Neutrophil (primary cell): ENCODE data around the gene PSMA5.
A peak's percentile ranks its signal among the peaks of the same experiment; 100 is the strongest.
"Not testable (repeated sequence)": the region's sequence is repeated elsewhere in the genome, so short reads cannot be mapped to it uniquely, and the experiment has no call there.

Experiments used
- H3K27ac ChIP-seq: fragments of 200-600 bp; sonication (generic); 2 replicates; pipeline ENCODE4 v1.5.1; 2016; ENCODE audit warnings: mild to moderate bottlenecking, moderate library complexity
- H3K27me3 ChIP-seq: fragments of 200-600 bp; sonication (generic); 2 replicates; pipeline ENCODE4 v1.6.0; 2016; ENCODE audit warnings: mild to moderate bottlenecking
- H3K36me3 ChIP-seq: fragments of 200-600 bp; sonication (generic); 2 replicates; pipeline ENCODE4 v1.5.1; 2017
- H3K4me1 ChIP-seq, 2 experiments: fragments of 200-600 bp in 1 of 2; sonication (generic) in 1 of 2; 1 replicate in 1 of 2; 2 replicates in 1 of 2; pipeline versions ENCODE4 v1.5.1 to v1.6.1; 2013 to 2016; ENCODE audit warnings: low read depth in 1 of 2, low read length in 1 of 2, mild to moderate bottlenecking in 1 of 2, moderate library complexity in 1 of 2; ENCODE audit not compliant: control insufficient read depth in 1 of 2, insufficient read depth in 1 of 2
- H3K4me3 ChIP-seq, 2 experiments: fragments of 200-600 bp in 1 of 2; sonication (generic) in 1 of 2; 1 replicate in 1 of 2; 2 replicates in 1 of 2; pipeline ENCODE4 v1.5.1; 2013 to 2016; ENCODE audit warnings: low read depth in 1 of 2, low read length in 1 of 2, mild to moderate bottlenecking in 1 of 2, moderate library complexity in 1 of 2
- H3K9me3 ChIP-seq: fragments of 200-600 bp; sonication (generic); 2 replicates; pipeline ENCODE4 v1.5.1; 2016
- TF ChIP-seq, protein P1 (sequence below): fragments of 200-600 bp; sonication (generic); IDR thresholded peaks from 2 replicates; pipeline ENCODE4 v1.5.1; 2016; ENCODE audit warnings: antibody characterized with exemption

PSMA5 gene

DNA sequence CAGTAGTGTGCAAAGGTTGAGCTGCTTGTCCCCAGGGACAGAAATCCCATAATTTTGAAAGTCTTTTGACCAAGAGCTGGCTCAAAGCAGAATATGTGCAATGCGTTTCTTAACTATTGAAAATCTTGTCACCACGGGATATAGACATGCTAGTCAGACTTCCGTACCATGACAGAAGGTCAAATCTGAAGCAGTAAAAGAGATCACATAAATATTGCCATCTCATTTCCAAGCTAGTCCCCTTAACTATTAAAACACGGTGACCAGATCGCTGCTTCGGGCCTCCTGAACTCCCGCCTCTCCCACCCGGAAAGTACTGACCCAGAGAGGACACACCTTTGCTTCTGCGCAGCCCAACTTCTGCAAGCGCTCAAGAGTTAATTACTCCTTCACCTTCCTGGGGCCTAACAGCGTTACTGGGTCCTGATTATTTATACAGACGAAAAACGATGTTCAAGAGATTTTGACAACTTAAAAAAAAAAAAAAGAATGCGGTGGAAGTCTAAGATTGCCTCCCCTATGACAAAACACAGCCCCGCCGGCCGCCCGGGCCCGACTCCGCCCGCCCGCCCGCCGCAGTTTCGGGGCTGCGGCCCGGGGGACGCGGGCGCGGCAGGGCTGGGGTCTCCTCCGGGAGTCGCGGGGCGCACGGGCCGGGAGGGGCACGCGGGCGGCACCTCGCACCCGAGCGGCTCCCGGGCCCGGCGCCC, 29.2 kb downstream of the PSMA5 start:
- Histone ChIP-seq H3K36me3 (peaks cover 12% of the 10 kb centered on the region), H3K27ac (peak overlapping the region; percentile 82), H3K27me3 (no peaks in the 10 kb centered on the region), H3K4me1 (peaks cover 59 to 60% of the 10 kb centered on the region in 2 experiments), H3K9me3 (no peaks in the 10 kb centered on the region), H3K4me3 (peak overlapping the region; percentile 75)
- TF ChIP-seq, protein P1, sequence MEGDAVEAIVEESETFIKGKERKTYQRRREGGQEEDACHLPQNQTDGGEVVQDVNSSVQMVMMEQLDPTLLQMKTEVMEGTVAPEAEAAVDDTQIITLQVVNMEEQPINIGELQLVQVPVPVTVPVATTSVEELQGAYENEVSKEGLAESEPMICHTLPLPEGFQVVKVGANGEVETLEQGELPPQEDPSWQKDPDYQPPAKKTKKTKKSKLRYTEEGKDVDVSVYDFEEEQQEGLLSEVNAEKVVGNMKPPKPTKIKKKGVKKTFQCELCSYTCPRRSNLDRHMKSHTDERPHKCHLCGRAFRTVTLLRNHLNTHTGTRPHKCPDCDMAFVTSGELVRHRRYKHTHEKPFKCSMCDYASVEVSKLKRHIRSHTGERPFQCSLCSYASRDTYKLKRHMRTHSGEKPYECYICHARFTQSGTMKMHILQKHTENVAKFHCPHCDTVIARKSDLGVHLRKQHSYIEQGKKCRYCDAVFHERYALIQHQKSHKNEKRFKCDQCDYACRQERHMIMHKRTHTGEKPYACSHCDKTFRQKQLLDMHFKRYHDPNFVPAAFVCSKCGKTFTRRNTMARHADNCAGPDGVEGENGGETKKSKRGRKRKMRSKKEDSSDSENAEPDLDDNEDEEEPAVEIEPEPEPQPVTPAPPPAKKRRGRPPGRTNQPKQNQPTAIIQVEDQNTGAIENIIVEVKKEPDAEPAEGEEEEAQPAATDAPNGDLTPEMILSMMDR: no peak

DNA sequence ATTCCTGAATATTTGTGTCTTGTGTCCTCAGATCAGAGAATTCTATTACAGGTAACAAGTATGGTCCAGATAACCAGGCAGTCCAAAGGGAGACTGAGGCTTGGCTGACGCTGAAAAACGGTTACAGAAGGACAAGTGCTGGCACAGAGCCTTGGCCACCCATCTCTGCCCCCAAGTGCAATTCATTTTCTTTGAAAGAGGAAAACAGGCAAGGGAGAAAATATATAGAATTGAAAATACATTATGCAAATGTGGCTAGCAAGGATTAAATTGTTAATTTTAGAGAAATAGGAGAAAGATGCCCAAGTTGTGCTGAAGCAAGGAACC, 29.8 kb downstream of the PSMA5 start:
- peak overlapping the region; percentile 82 for H3K27ac ChIP-seq
- peaks cover 64 to 66% of the 10 kb centered on the region in 2 experiments for H3K4me1 ChIP-seq
- peaks cover 8% of the 10 kb centered on the region for H3K36me3 ChIP-seq
- peak overlapping the region; percentile 75 for H3K4me3 ChIP-seq
- no peaks in the 10 kb centered on the region for H3K9me3 ChIP-seq
- TF ChIP-seq, protein P1: no peak
- no peaks in the 10 kb centered on the region for H3K27me3 ChIP-seq

DNA sequence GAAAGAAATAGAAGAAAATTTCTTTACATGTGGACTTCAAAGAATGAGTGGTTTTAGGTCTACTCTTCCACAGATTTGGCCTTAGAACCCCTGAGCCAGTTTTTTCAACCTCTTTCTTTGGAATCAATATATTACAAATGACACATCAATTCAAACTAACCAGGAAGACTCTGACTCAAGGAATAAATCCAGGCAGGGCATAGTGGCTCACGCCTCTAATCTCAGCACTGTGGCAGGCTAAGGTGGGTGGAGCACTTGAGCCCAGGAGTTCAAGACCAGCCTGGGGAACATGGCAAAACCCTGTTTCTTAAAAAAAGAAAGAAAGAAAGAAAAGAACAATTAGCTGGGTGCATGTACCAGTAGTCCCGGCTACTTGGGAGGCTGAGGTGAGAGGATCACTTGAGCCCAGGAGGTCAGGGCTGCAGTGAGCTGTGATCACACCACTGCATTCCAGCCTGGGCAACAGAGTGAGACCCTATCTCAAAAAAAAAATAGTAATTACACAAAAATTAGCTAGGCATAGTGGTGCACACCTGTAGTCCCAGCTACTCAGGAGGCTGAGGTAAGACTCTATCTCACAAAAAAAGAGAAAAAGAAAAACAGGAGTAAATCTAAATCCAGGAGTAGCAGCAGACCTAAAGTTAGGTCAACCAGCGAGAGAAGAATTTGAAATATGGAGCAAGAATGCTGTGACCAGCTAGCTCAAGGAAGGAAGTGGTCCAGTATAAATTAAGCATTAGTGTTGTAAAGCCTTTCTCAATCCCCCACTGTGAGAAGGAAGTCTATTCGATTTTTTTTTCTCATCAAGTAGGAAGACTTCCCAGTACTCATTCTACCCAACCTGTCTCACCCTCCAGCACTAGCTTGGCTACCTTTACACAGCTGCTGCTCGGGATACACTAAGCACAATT, 30.4 kb downstream of the PSMA5 start:
- TF ChIP-seq, protein P1: no peak
- Histone ChIP-seq H3K4me3 (peak overlapping the region; percentile 75), H3K9me3 (no peaks in the 10 kb centered on the region), H3K4me1 (peaks cover 71 to 72% of the 10 kb centered on the region in 2 experiments), H3K27ac (peak overlapping the region; percentile 82), H3K27me3 (no peaks in the 10 kb centered on the region), H3K36me3 (peaks cover 2% of the 10 kb centered on the region)

DNA sequence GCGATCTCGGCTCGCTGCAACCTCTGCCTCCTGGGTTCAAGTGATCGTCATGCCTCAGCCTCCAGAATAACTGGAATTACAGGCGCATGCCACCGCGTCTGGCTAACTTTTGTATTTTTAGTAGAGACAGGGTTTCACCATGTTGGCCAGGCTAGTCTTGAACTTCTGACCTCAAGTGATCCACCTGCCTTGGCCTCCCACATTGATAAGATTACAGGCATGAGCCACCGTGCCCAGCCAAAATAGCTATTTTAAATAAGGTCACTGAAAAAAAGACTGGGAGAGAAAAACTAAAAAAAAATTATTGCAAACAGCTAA, 31.0 kb downstream of the PSMA5 start:
- H3K27me3 ChIP-seq, H3K9me3 ChIP-seq, H3K36me3 ChIP-seq, H3K4me3 ChIP-seq: not testable (repeated sequence)
- H3K27ac ChIP-seq: peak overlapping the region; percentile 82
- H3K4me1 ChIP-seq: peaks cover 77 to 78% of the 10 kb centered on the region in 2 experiments

DNA sequence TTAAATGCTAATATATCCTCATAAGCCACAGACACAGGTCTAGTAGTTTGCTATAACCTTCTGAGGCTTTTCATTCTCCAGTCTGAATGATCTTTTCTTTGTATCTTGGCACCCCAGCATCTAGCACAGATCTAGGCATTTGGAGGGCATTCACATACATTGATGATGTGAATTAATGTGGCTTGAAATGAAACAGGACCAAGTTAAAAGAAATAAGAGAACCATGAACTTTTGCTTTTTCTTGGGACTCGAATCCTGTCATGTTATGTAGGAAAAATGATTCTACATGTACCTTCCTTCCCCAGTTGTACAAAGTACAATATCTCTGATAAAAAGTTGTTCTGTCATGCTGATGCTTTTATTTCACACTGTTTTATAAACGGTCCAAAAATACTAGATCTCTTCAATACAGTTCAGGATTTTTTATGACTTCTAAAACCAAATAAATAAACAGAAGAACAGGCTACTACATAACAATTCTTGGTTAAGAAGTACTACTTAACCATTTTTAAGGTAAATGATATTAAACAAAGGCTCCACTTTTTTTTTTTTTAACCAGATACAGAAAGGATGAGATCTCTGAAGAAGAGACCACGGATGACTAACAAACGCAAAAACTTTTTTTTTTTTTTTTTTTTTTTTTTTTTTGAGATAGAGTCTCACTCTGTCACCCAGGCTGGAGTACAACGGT, 31.5 kb downstream of the PSMA5 start:
- H3K36me3 ChIP-seq: no peaks in the 10 kb centered on the region
- H3K27ac ChIP-seq: peak overlapping the region; percentile 89
- H3K4me3 ChIP-seq: no peak overlapping the region
- H3K9me3 ChIP-seq: no peaks in the 10 kb centered on the region
- H3K27me3 ChIP-seq: no peaks in the 10 kb centered on the region
- peaks cover 82 to 83% of the 10 kb centered on the region in 2 experiments for H3K4me1 ChIP-seq
- TF ChIP-seq, protein P1: no peak
